Ectodermal cell (in vitro differentiated cells): ENCODE measurements around the gene DOLPP1. TPM values are rescaled to one million over a fixed set of nuclear protein-coding genes. Genes with fewer than 3 reads are reported as not detected.
"Not testable (repeated sequence)": the region's sequence is repeated elsewhere in the genome, so short reads cannot be mapped to it uniquely, and the experiment has no call there.

Source experiments
- H3K27ac ChIP-seq: 2 replicates; pipeline ENCODE4 v1.7.0; 2013; ENCODE audit warnings: mild to moderate bottlenecking, low read depth, low read length; ENCODE audit not compliant: insufficient read depth, poor library complexity, severe bottlenecking
- H3K27me3 ChIP-seq: 2 replicates; pipeline ENCODE4 v1.7.0; 2013; ENCODE audit warnings: mild to moderate bottlenecking, low read length; ENCODE audit not compliant: insufficient read depth, control insufficient read depth, poor library complexity, severe bottlenecking
- H3K36me3 ChIP-seq: one replicate; pipeline ENCODE4 v1.7.0; 2013; ENCODE audit warnings: low read length; ENCODE audit not compliant: control insufficient read depth, insufficient read depth
- H3K4me1 ChIP-seq: one replicate; pipeline ENCODE4 v1.7.0; 2013; ENCODE audit warnings: low read length; ENCODE audit not compliant: control insufficient read depth, insufficient read depth
- H3K4me3 ChIP-seq: 2 replicates; pipeline ENCODE4 v1.7.0; 2013; ENCODE audit warnings: low read depth, low read length, control low read depth; ENCODE audit not compliant: insufficient read depth
- H3K9me3 ChIP-seq: 2 replicates; pipeline ENCODE4 v1.7.0; 2013; ENCODE audit warnings: mild to moderate bottlenecking, low read length, moderate library complexity; ENCODE audit not compliant: control insufficient read depth
- WGBS, 2 experiments: methylation state at CpG; one replicate each; pipeline ENCODE4 v1.1.7; 2013; ENCODE audit warnings: missing lambda C conversion rate in 2 of 2; 5-methylcytosine and 5-hydroxymethylcytosine counted together
- polyA plus RNA-seq, 4 experiments: library from polyadenylated mRNA; stranded (reverse); fragments of 50-300 nt; gene quantifications; one replicate each; pipeline ENCODE4 v1.2.3, GENCODE V29; 2013

The DOLPP1 gene
- 45.3 TPM for polyA plus RNA-seq (2013, experiment 1 of 4)
- polyA plus RNA-seq (2013, experiment 2 of 4): 41.0 TPM
- 24.9 TPM for polyA plus RNA-seq (2013, experiment 3 of 4)
- 30.0 TPM for polyA plus RNA-seq (2013, experiment 4 of 4)

GRCh38 chr9:129080601-129081387, at the start of gene DOLPP1:
DOLPP1 (plus strand) TSS chr9:129081111; CDS start chr9:129081132, 21 bp downstream.
- WGBS, 2 experiments: 0% methylated on average over 70 of the region's 70 CpGs
- Histone ChIP-seq H3K27me3 (no peaks in the 10 kb centered on the region), H3K9me3 (no peaks in the 10 kb centered on the region), H3K27ac (peak within 1 kb of the TSS; percentile 38), H3K4me1 (peaks cover 4% of the 10 kb centered on the region), H3K4me3 (peak within 1 kb of the TSS; percentile 83), H3K36me3 (peaks cover 4% of the 10 kb centered on the region)

GRCh38 chr9:129031514-129031913, 49.4 kb upstream of the DOLPP1 start:
- Histone ChIP-seq H3K9me3 (no peaks in the 10 kb centered on the region), H3K27me3 (no peaks in the 10 kb centered on the region), H3K4me3 (no peak overlapping the region), H3K36me3 (no peaks in the 10 kb centered on the region), H3K4me1 (peaks cover 11% of the 10 kb centered on the region), H3K27ac (no peak overlapping the region)
- WGBS, 2 experiments: 67 to 70% methylated on average over 4 of the region's 4 CpGs

- Histone ChIP-seq H3K27ac (no peak overlapping the region), H3K4me1 (peaks cover 4% of the 10 kb centered on the region), H3K9me3 (no peaks in the 10 kb centered on the region), H3K36me3 (no peaks in the 10 kb centered on the region), H3K27me3 (no peaks in the 10 kb centered on the region), H3K4me3 (no peak overlapping the region)
- 93% methylated on average over 12 of the region's 12 CpGs for WGBS, 2 experiments
These were observed 48.3 kb upstream of the DOLPP1 start for GRCh38 chr9:129032541-129033159.

GRCh38 chr9:129033216-129033615, 47.7 kb upstream of the DOLPP1 start:
- peaks cover 10% of the 10 kb centered on the region for H3K4me1 ChIP-seq

GRCh38 chr9:129035838-129036237, 45.1 kb upstream of the DOLPP1 start:
- H3K27me3 ChIP-seq, H3K36me3 ChIP-seq, H3K4me3 ChIP-seq, H3K9me3 ChIP-seq: not testable (repeated sequence)
- Histone ChIP-seq H3K27ac (peak overlapping the region; percentile 53), H3K4me1 (peaks cover 12% of the 10 kb centered on the region)
- 77 to 78% methylated on average over 13 of the region's 13 CpGs for WGBS, 2 experiments

More at GRCh38 chr9:129033216-129033615, 47.7 kb upstream of the DOLPP1 start:
- Histone ChIP-seq H3K9me3 (no peaks in the 10 kb centered on the region), H3K27ac (no peak overlapping the region), H3K27me3 (no peaks in the 10 kb centered on the region), H3K4me3 (no peak overlapping the region), H3K36me3 (no peaks in the 10 kb centered on the region)
- 88 to 95% methylated on average over 8 of the region's 8 CpGs for WGBS, 2 experiments

GRCh38 chr9:129036241-129036922, 44.5 kb upstream of the DOLPP1 start, which contains the start of gene MIGA2:
MIGA2 (plus strand) TSS chr9:129036626; CDS start chr9:129040595, 3,969 bp downstream.
- Histone ChIP-seq H3K9me3 (no peaks in the 10 kb centered on the region), H3K4me1 (peaks cover 12% of the 10 kb centered on the region), H3K27me3 (no peaks in the 10 kb centered on the region), H3K36me3 (no peaks in the 10 kb centered on the region), H3K27ac (peak within 1 kb of the TSS; percentile 53), H3K4me3 (peak within 1 kb of the TSS; percentile 86)
- 1% methylated on average over 49 of the region's 49 CpGs for WGBS, 2 experiments

GRCh38 chr9:129036923-129037766, 43.8 kb upstream of the DOLPP1 start:
- 17 to 18% methylated on average over 32 of the region's 32 CpGs for WGBS, 2 experiments
- Histone ChIP-seq H3K27me3 (no peaks in the 10 kb centered on the region), H3K27ac (no peak overlapping the region), H3K4me3 (peak overlapping the region; percentile 86), H3K36me3 (no peaks in the 10 kb centered on the region), H3K9me3 (no peaks in the 10 kb centered on the region), H3K4me1 (peaks cover 12% of the 10 kb centered on the region)

- Histone ChIP-seq H3K27me3 (no peaks in the 10 kb centered on the region), H3K4me1 (peaks cover 12% of the 10 kb centered on the region), H3K36me3 (peaks cover 4% of the 10 kb centered on the region), H3K4me3 (no peak overlapping the region), H3K9me3 (no peaks in the 10 kb centered on the region), H3K27ac (no peak overlapping the region)
- 86 to 90% methylated on average over 6 of the region's 6 CpGs for WGBS, 2 experiments
These were observed 43.2 kb upstream of the DOLPP1 start for GRCh38 chr9:129037767-129038098.

GRCh38 chr9:129038109-129038852, 42.6 kb upstream of the DOLPP1 start:
- peaks cover 12% of the 10 kb centered on the region for H3K4me1 ChIP-seq
- peaks cover 5% of the 10 kb centered on the region for H3K36me3 ChIP-seq
- 88 to 90% methylated on average over 8 of the region's 8 CpGs for WGBS, 2 experiments
- H3K4me3 ChIP-seq: no peak overlapping the region
- H3K27ac ChIP-seq: no peak overlapping the region
- H3K27me3 ChIP-seq: no peaks in the 10 kb centered on the region
- H3K9me3 ChIP-seq: no peaks in the 10 kb centered on the region
